ENCODE results near the gene SENP5.
A peak's percentile ranks its signal among the peaks of the same experiment; 100 is the strongest.

The SENP5 gene

GRCh38 chr3:196968233-196969133 is 100.8 kb downstream of the SENP5 start, which contains the start of gene PIGZ:
Gene PIGZ, minus strand, starts transcription at chr3:196968833. Its CDS starts 16,802 bp downstream, at chr3:196952031.
- peak within 1 kb of the TSS; percentile 47 for H3K4me3 ChIP-seq (ENCODE audit: low read depth, low read length)
- no peak for TF ChIP-seq CTCF (IDR thresholded peaks at IDR 0.05; ENCODE audit: low read depth, low read length)
- no peak for DNase-seq (ENCODE audit: low read depth, low spot score)
- in situ Hi-C loops (cut with HindIII; ENCODE audit: low sequenced_read_pairs): no loop called here

GRCh38 chr3:196969134-196969659 is 101.5 kb downstream of the SENP5 start:
- H3K4me3 ChIP-seq (ENCODE audit: low read depth, low read length): peak overlapping the region; percentile 47
- TF ChIP-seq CTCF (IDR thresholded peaks at IDR 0.05; ENCODE audit: low read depth, low read length): no peak
- in situ Hi-C loops (cut with HindIII; ENCODE audit: low sequenced_read_pairs): no loop called here
- no peak for DNase-seq (ENCODE audit: low read depth, low spot score)

- TF ChIP-seq CTCF (IDR thresholded peaks at IDR 0.05; ENCODE audit: low read depth, low read length): peak; percentile 51
- in situ Hi-C loops (cut with HindIII; ENCODE audit: low sequenced_read_pairs): no loop called here
- peak overlapping the region; percentile 47 for H3K4me3 ChIP-seq (ENCODE audit: low read depth, low read length)
- DNase-seq (ENCODE audit: low read depth, low spot score): peak; percentile 29
Observed at GRCh38 chr3:196969660-196970546, 102.2 kb downstream of the SENP5 start.

GRCh38 chr3:196970547-196971093 is 102.9 kb downstream of the SENP5 start:
- in situ Hi-C loops (cut with HindIII; ENCODE audit: low sequenced_read_pairs): no loop called here
- no peak overlapping the region for H3K4me3 ChIP-seq (ENCODE audit: low read depth, low read length)
- no peak for DNase-seq (ENCODE audit: low read depth, low spot score)
- TF ChIP-seq CTCF (IDR thresholded peaks at IDR 0.05; ENCODE audit: low read depth, low read length): no peak

GRCh38 chr3:196971094-196971698 is 103.5 kb downstream of the SENP5 start:
- H3K4me3 ChIP-seq (ENCODE audit: low read depth, low read length): no peak overlapping the region
- in situ Hi-C loops (cut with HindIII; ENCODE audit: low sequenced_read_pairs): no loop called here
- DNase-seq (ENCODE audit: low read depth, low spot score): no peak
- no peak for TF ChIP-seq CTCF (IDR thresholded peaks at IDR 0.05; ENCODE audit: low read depth, low read length)

- H3K4me3 ChIP-seq (ENCODE audit: low read depth, low read length): no peak overlapping the region
- DNase-seq (ENCODE audit: low read depth, low spot score): no peak
- no peak for TF ChIP-seq CTCF (IDR thresholded peaks at IDR 0.05; ENCODE audit: low read depth, low read length)
- in situ Hi-C loops (cut with HindIII; ENCODE audit: low sequenced_read_pairs): no loop called here
Observed at GRCh38 chr3:196974661-196975060, 106.9 kb downstream of the SENP5 start.

Measured in astrocyte of the spinal cord (primary cell).